ENCODE results near the gene PSPH. TPM values are rescaled to one million over a fixed set of nuclear protein-coding genes. Genes with fewer than 3 reads are reported as not detected.
"Not testable (repeated sequence)": the region's sequence is repeated elsewhere in the genome, so short reads cannot be mapped to it uniquely, and the experiment has no call there.

Gene PSPH
- total and polyA plus RNA-seq, 4 donors = 28.7 to 42.4 (median 36.5) TPM

GRCh38 chr7:56086761-56087160 lies 35.5 kb upstream of the PSPH start:
- H3K27me3 ChIP-seq (ENCODE audit: control insufficient read depth, insufficient read depth, low read length) = no peaks in the 10 kb centered on the region
- WGBS (ENCODE audit: insufficient coverage) = 95% methylated on average over 4 of the region's 7 CpGs
- peaks cover 56% of the 10 kb centered on the region for H3K36me3 ChIP-seq (ENCODE audit: control insufficient read depth, insufficient read depth, low read length)
- no peak overlapping the region for H3K27ac ChIP-seq (ENCODE audit: low read depth, low read length)
- DNase-seq (ENCODE audit: low read depth in 4 of 6, low spot score in 6 of 6) = no peak
- no peak overlapping the region for H3K4me3 ChIP-seq (ENCODE audit: low read depth, low read length)
- peaks cover 31% of the 10 kb centered on the region for H3K4me1 ChIP-seq (ENCODE audit: control insufficient read depth, insufficient read depth, low read length)
- H3K9me3 ChIP-seq (ENCODE audit: control insufficient read depth, insufficient read depth, low read length) = no peaks in the 10 kb centered on the region

GRCh38 chr7:56083150-56083785 lies 32.0 kb upstream of the PSPH start:
- H3K4me1 ChIP-seq (ENCODE audit: control insufficient read depth, insufficient read depth, low read length) = peaks cover 43% of the 10 kb centered on the region
- no peaks in the 10 kb centered on the region for H3K27me3 ChIP-seq (ENCODE audit: control insufficient read depth, insufficient read depth, low read length)
- 54% methylated on average over 10 of the region's 13 CpGs for WGBS (ENCODE audit: insufficient coverage)
- no peaks in the 10 kb centered on the region for H3K9me3 ChIP-seq (ENCODE audit: control insufficient read depth, insufficient read depth, low read length)
- H3K36me3 ChIP-seq (ENCODE audit: control insufficient read depth, insufficient read depth, low read length) = peaks cover 68% of the 10 kb centered on the region
- H3K4me3 ChIP-seq (ENCODE audit: low read depth, low read length) = no peak overlapping the region
- H3K27ac ChIP-seq (ENCODE audit: low read depth, low read length) = peak overlapping the region; percentile 64
- peak in 2 of 6 donors; percentile 70 to 82 for DNase-seq (ENCODE audit: low read depth in 4 of 6, low spot score in 6 of 6)

GRCh38 chr7:56081626-56082340 lies 30.5 kb upstream of the PSPH start:
- Histone ChIP-seq H3K27me3 (ENCODE audit: control insufficient read depth, insufficient read depth, low read length) (no peaks in the 10 kb centered on the region), H3K4me3 (ENCODE audit: low read depth, low read length) (no peak overlapping the region), H3K27ac (ENCODE audit: low read depth, low read length) (no peak overlapping the region), H3K36me3 (ENCODE audit: control insufficient read depth, insufficient read depth, low read length) (peaks cover 68% of the 10 kb centered on the region), H3K9me3 (ENCODE audit: control insufficient read depth, insufficient read depth, low read length) (no peaks in the 10 kb centered on the region), H3K4me1 (ENCODE audit: control insufficient read depth, insufficient read depth, low read length) (peaks cover 47% of the 10 kb centered on the region)
- 95% methylated on average over 28 of the region's 29 CpGs for WGBS (ENCODE audit: insufficient coverage)
- no peak for DNase-seq (ENCODE audit: low read depth in 4 of 6, low spot score in 6 of 6)

- peaks cover 69% of the 10 kb centered on the region for H3K36me3 ChIP-seq (ENCODE audit: control insufficient read depth, insufficient read depth, low read length)
- H3K27me3 ChIP-seq (ENCODE audit: control insufficient read depth, insufficient read depth, low read length); H3K27ac ChIP-seq (ENCODE audit: low read depth, low read length); DNase-seq (ENCODE audit: low read depth in 4 of 6, low spot score in 6 of 6); H3K4me3 ChIP-seq (ENCODE audit: low read depth, low read length); H3K9me3 ChIP-seq (ENCODE audit: control insufficient read depth, insufficient read depth, low read length): not testable (repeated sequence)
- WGBS (ENCODE audit: insufficient coverage) = 94% methylated on average over 26 of the region's 28 CpGs
- peaks cover 47% of the 10 kb centered on the region for H3K4me1 ChIP-seq (ENCODE audit: control insufficient read depth, insufficient read depth, low read length)
These were observed 29.6 kb upstream of the PSPH start for GRCh38 chr7:56080726-56081435.

- no peak overlapping the region for H3K4me3 ChIP-seq (ENCODE audit: low read depth, low read length)
- H3K27ac ChIP-seq (ENCODE audit: low read depth, low read length) = peak overlapping the region; percentile 88
- peaks cover 49% of the 10 kb centered on the region for H3K4me1 ChIP-seq (ENCODE audit: control insufficient read depth, insufficient read depth, low read length)
- peaks cover 72% of the 10 kb centered on the region for H3K36me3 ChIP-seq (ENCODE audit: control insufficient read depth, insufficient read depth, low read length)
- 22% methylated on average over 7 of the region's 12 CpGs for WGBS (ENCODE audit: insufficient coverage)
- DNase-seq (ENCODE audit: low read depth in 4 of 6, low spot score in 6 of 6) = peak in 5 of 6 donors; percentile 44 to 93 (median 68)
- no peaks in the 10 kb centered on the region for H3K9me3 ChIP-seq (ENCODE audit: control insufficient read depth, insufficient read depth, low read length)
- H3K27me3 ChIP-seq (ENCODE audit: control insufficient read depth, insufficient read depth, low read length) = no peaks in the 10 kb centered on the region
These were observed 28.4 kb upstream of the PSPH start for GRCh38 chr7:56079450-56080185.

GRCh38 chr7:56078196-56078595 lies 27.0 kb upstream of the PSPH start:
- no peak for DNase-seq (ENCODE audit: low read depth in 4 of 6, low spot score in 6 of 6)
- 95% methylated on average over 16 of the region's 16 CpGs for WGBS (ENCODE audit: insufficient coverage)
- Histone ChIP-seq H3K4me1 (ENCODE audit: control insufficient read depth, insufficient read depth, low read length) (peaks cover 47% of the 10 kb centered on the region), H3K36me3 (ENCODE audit: control insufficient read depth, insufficient read depth, low read length) (peaks cover 67% of the 10 kb centered on the region), H3K9me3 (ENCODE audit: control insufficient read depth, insufficient read depth, low read length) (no peaks in the 10 kb centered on the region), H3K27me3 (ENCODE audit: control insufficient read depth, insufficient read depth, low read length) (no peaks in the 10 kb centered on the region), H3K4me3 (ENCODE audit: low read depth, low read length) (no peak overlapping the region), H3K27ac (ENCODE audit: low read depth, low read length) (peak overlapping the region; percentile 88)

GRCh38 chr7:56077681-56078080 lies 26.4 kb upstream of the PSPH start:
- H3K36me3 ChIP-seq (ENCODE audit: control insufficient read depth, insufficient read depth, low read length) = peaks cover 67% of the 10 kb centered on the region
- WGBS (ENCODE audit: insufficient coverage) = no CpG with 5 or more reads among the region's 3 CpGs
- peaks cover 42% of the 10 kb centered on the region for H3K4me1 ChIP-seq (ENCODE audit: control insufficient read depth, insufficient read depth, low read length)
- no peaks in the 10 kb centered on the region for H3K27me3 ChIP-seq (ENCODE audit: control insufficient read depth, insufficient read depth, low read length)
- no peak overlapping the region for H3K27ac ChIP-seq (ENCODE audit: low read depth, low read length)
- DNase-seq (ENCODE audit: low read depth in 4 of 6, low spot score in 6 of 6) = no peak
- H3K9me3 ChIP-seq (ENCODE audit: control insufficient read depth, insufficient read depth, low read length) = no peaks in the 10 kb centered on the region
- no peak overlapping the region for H3K4me3 ChIP-seq (ENCODE audit: low read depth, low read length)

- WGBS (ENCODE audit: insufficient coverage) = 8% methylated on average over 16 of the region's 19 CpGs
- Histone ChIP-seq H3K4me3 (ENCODE audit: low read depth, low read length) (no peak overlapping the region), H3K9me3 (ENCODE audit: control insufficient read depth, insufficient read depth, low read length) (no peaks in the 10 kb centered on the region), H3K4me1 (ENCODE audit: control insufficient read depth, insufficient read depth, low read length) (peaks cover 24% of the 10 kb centered on the region), H3K27ac (ENCODE audit: low read depth, low read length) (no peak overlapping the region), H3K36me3 (ENCODE audit: control insufficient read depth, insufficient read depth, low read length) (peaks cover 70% of the 10 kb centered on the region), H3K27me3 (ENCODE audit: control insufficient read depth, insufficient read depth, low read length) (no peaks in the 10 kb centered on the region)
- DNase-seq (ENCODE audit: low read depth in 4 of 6, low spot score in 6 of 6) = peak in 4 of 6 donors; percentile 57 to 90 (median 77)
These were observed 23.1 kb upstream of the PSPH start for GRCh38 chr7:56074371-56074791.

GRCh38 chr7:56066376-56066775 lies 15.1 kb upstream of the PSPH start:
- peaks cover 32% of the 10 kb centered on the region for H3K36me3 ChIP-seq (ENCODE audit: control insufficient read depth, insufficient read depth, low read length)
- H3K27me3 ChIP-seq (ENCODE audit: control insufficient read depth, insufficient read depth, low read length); H3K4me3 ChIP-seq (ENCODE audit: low read depth, low read length); H3K27ac ChIP-seq (ENCODE audit: low read depth, low read length); H3K4me1 ChIP-seq (ENCODE audit: control insufficient read depth, insufficient read depth, low read length); DNase-seq (ENCODE audit: low read depth in 4 of 6, low spot score in 6 of 6); H3K9me3 ChIP-seq (ENCODE audit: control insufficient read depth, insufficient read depth, low read length): not testable (repeated sequence)
- WGBS (ENCODE audit: insufficient coverage) = 100% methylated on average over 13 of the region's 13 CpGs
